ENCODE results near the gene BCKDHB. TPM values are rescaled to one million over a fixed set of nuclear protein-coding genes. Genes with fewer than 3 reads are reported as not detected.

The BCKDHB gene
- total RNA-seq, 1 experiment from 2014 or later, result 20.0 TPM

DNA sequence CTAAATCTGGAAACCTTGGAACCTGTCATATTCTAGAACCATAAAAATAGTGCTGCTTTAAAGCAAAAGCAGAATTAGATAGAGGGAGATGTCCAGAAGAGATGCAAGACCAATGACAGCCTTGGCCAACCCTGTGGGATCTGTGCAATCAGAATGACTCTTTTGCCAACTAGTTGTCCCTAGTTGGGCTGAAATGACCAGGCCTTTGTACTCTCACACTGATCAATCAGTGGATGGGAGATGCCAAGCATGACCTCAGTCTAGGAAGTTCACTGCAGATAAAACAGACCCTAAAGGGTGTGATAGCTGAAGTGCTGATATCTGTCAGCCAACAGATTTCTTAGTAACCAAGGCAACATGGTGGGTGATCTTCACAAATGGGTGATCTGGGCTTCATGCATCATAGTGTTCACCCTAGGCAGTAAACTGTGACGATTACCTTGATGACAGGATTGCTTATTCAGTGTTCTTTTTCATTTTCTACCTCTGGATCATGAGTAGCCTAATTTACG is 52.1 kb downstream of the BCKDHB start:
- H3K27me3 ChIP-seq (replicated peaks; ENCODE audit: insufficient read depth, low read depth, low read length, poor library complexity), result no peaks in the 10 kb centered on the region
- H3K9me3 ChIP-seq (ENCODE audit: low read depth, low read length, poor library complexity, severe bottlenecking), result no peaks in the 10 kb centered on the region
- intact Hi-C loops (cut with micrococcal nuclease; ENCODE audit: unreplicated experiment), result no loop called here
- no TSS peak for BruUV-seq (replicated peaks)
- no peaks in the 10 kb centered on the region for H3K36me3 ChIP-seq (ENCODE audit: insufficient read depth, low read length, poor library complexity, severe bottlenecking)
- POLR2A ChIA-PET (ENCODE audit: low non-redundant PET), result no interaction called here
- peaks cover 5% of the 10 kb centered on the region for H3K4me1 ChIP-seq (ENCODE audit: insufficient read depth, low read length, poor library complexity, severe bottlenecking)
- no peak overlapping the region for H3K4me3 ChIP-seq (ENCODE audit: low read depth, low read length, poor library complexity, severe bottlenecking)
- no peak for TF ChIP-seq EZH2 (IDR thresholded peaks at IDR 0.05; ENCODE audit: borderline replicate concordance, low read depth, low read length, poor library complexity, severe bottlenecking)
- TF ChIP-seq, protein P1, sequence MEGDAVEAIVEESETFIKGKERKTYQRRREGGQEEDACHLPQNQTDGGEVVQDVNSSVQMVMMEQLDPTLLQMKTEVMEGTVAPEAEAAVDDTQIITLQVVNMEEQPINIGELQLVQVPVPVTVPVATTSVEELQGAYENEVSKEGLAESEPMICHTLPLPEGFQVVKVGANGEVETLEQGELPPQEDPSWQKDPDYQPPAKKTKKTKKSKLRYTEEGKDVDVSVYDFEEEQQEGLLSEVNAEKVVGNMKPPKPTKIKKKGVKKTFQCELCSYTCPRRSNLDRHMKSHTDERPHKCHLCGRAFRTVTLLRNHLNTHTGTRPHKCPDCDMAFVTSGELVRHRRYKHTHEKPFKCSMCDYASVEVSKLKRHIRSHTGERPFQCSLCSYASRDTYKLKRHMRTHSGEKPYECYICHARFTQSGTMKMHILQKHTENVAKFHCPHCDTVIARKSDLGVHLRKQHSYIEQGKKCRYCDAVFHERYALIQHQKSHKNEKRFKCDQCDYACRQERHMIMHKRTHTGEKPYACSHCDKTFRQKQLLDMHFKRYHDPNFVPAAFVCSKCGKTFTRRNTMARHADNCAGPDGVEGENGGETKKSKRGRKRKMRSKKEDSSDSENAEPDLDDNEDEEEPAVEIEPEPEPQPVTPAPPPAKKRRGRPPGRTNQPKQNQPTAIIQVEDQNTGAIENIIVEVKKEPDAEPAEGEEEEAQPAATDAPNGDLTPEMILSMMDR (conservative IDR thresholded peaks at IDR 0.05; ENCODE audit: low read depth, low read length), result no peak
- no peak overlapping the region for H3K27ac ChIP-seq (ENCODE audit: low read depth, low read length, poor library complexity, severe bottlenecking)
- CTCF ChIA-PET, result no interaction called here
- no peak for DNase-seq (ENCODE audit: low spot score)

DNA sequence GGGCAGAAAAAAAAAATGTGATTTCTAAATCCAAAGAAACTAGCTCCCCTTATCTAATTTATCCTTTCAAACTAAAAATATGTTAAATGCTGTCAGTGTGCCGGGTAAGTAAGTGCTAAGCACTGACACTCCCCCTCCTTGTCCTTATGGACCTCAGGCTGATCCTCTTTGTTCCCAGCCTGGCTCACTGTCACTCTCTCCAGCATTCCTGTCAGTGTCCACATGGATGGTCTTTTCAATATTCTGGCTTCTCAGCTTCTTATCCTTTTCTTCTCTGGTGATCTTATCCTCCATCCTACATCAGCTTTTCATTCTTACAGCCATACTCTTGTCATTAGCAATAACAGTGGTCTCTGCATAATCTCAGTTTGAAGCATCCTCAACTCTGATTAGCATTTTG is 55.0 kb downstream of the BCKDHB start:
- ChIA-PET POLR2A (ENCODE audit: low non-redundant PET) (no interaction called here), CTCF (no interaction called here)
- Histone ChIP-seq H3K4me1 (ENCODE audit: insufficient read depth, low read length, poor library complexity, severe bottlenecking) (no peaks in the 10 kb centered on the region), H3K9me3 (ENCODE audit: low read depth, low read length, poor library complexity, severe bottlenecking) (no peaks in the 10 kb centered on the region), H3K36me3 (ENCODE audit: insufficient read depth, low read length, poor library complexity, severe bottlenecking) (no peaks in the 10 kb centered on the region), H3K4me3 (ENCODE audit: low read depth, low read length, poor library complexity, severe bottlenecking) (no peak overlapping the region), H3K27ac (ENCODE audit: low read depth, low read length, poor library complexity, severe bottlenecking) (no peak overlapping the region), H3K27me3 (replicated peaks; ENCODE audit: insufficient read depth, low read depth, low read length, poor library complexity) (no peaks in the 10 kb centered on the region)
- BruUV-seq (replicated peaks), result no TSS peak
- intact Hi-C loops (cut with micrococcal nuclease; ENCODE audit: unreplicated experiment), result no loop called here
- DNase-seq (ENCODE audit: low spot score), result no peak
- TF ChIP-seq EZH2 (IDR thresholded peaks at IDR 0.05; ENCODE audit: borderline replicate concordance, low read depth, low read length, poor library complexity, severe bottlenecking), result no peak
- TF ChIP-seq, protein P1 (conservative IDR thresholded peaks at IDR 0.05; ENCODE audit: low read depth, low read length), result no peak

DNA sequence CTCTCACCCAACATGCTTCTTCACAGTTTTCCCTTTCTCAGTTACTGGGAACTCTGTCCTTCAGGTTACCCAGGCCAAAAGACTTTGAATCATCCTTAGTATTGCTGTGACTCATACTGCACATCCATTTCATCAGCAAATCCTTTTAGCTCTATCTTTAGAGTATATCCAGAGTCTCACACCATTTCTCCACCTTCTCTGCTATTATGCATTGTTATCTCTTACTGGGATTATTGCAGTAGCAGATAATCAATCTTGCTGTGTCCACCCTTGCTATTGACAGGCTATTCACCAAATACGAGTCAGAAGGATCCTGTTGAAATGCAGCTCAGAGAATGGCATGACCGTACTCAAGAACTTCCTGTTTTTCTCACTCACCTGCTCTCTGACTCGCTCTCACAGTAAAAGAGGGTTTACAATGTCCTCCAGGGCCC is 57.3 kb downstream of the BCKDHB start:
- Histone ChIP-seq H3K4me1 (ENCODE audit: insufficient read depth, low read length, poor library complexity, severe bottlenecking) (no peaks in the 10 kb centered on the region), H3K27me3 (replicated peaks; ENCODE audit: insufficient read depth, low read depth, low read length, poor library complexity) (no peaks in the 10 kb centered on the region), H3K4me3 (ENCODE audit: low read depth, low read length, poor library complexity, severe bottlenecking) (no peak overlapping the region), H3K36me3 (ENCODE audit: insufficient read depth, low read length, poor library complexity, severe bottlenecking) (no peaks in the 10 kb centered on the region), H3K27ac (ENCODE audit: low read depth, low read length, poor library complexity, severe bottlenecking) (no peak overlapping the region), H3K9me3 (ENCODE audit: low read depth, low read length, poor library complexity, severe bottlenecking) (no peaks in the 10 kb centered on the region)
- DNase-seq (ENCODE audit: low spot score), result no peak
- intact Hi-C loops (cut with micrococcal nuclease; ENCODE audit: unreplicated experiment), result no loop called here
- BruUV-seq (replicated peaks), result no TSS peak
- CTCF ChIA-PET, result no interaction called here
- TF ChIP-seq, protein P1 (conservative IDR thresholded peaks at IDR 0.05; ENCODE audit: low read depth, low read length), result no peak
- no peak for TF ChIP-seq EZH2 (IDR thresholded peaks at IDR 0.05; ENCODE audit: borderline replicate concordance, low read depth, low read length, poor library complexity, severe bottlenecking)
- POLR2A ChIA-PET (ENCODE audit: low non-redundant PET), result no interaction called here
